NCI-H82 treated with DMSO at 0.1 percent for 48 hours (cell line): ENCODE results near the gene RSAD2.

ENCODE experiments used
- DNase-seq: peaks from one replicate; lab custom pipeline; 2025; ENCODE audit not compliant: unreplicated experiment; lab: John Stamatoyannopoulos, UW

RSAD2 gene

DNA sequence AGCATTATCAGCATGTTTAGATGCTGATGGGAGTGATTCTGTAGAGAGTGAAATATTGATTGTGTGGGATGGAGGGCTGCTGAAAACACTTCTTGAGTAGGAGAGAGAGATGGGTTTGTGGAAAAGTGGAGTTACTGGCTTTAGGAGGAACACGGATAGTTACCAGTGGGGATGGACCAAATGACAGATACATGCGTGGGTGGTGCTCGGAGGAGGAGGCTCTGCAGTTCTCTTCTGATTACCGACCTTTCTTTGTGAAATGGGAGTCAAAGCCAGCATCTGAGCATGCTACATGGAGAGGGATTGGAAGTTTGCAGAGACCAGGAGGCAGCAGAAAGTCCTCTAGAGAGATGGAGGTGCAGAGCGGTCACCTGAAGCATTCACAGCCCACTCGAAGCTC lies 65.9 kb downstream of the RSAD2 start:
- DNase-seq = no peak

DNA sequence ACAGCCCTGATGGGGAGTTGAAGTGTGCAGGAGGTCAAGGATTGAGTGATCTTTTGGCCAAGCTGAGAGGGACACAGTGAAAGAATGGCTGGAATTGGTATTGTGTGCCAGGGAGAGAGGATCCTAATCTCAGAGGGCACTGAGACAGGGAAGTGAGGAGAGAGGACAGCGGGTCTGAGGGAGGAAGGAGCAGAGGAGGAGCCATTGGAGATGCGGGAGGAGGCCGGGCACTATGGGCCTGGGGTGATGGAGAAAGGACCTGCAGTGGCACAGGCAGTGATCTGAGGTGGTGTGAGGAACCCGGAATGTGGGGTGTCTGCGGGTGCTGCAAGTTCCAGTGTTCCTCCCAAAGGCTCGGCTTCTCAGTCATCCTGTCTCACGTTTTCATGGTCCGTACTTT lies 66.4 kb downstream of the RSAD2 start:
- DNase-seq = no peak

DNA sequence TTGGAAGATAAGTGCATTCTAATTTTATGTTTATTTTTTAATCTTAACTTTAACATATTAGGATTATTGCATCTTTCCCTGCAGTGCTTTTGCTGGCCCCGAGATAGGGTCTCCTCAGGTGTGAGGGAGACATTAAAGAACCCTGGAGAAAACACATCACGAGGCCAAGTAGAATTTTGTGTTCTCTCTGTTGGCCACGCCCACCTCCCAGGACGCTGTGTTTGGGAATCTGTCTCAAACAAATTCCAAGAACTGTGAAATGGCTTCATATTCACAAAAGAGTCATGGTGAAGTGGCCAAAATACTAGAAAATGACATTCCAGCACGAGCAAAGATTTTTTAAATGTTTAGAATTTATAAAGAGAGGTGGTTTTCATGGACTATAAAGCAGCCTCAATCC lies 67.0 kb downstream of the RSAD2 start:
- DNase-seq = no peak

DNA sequence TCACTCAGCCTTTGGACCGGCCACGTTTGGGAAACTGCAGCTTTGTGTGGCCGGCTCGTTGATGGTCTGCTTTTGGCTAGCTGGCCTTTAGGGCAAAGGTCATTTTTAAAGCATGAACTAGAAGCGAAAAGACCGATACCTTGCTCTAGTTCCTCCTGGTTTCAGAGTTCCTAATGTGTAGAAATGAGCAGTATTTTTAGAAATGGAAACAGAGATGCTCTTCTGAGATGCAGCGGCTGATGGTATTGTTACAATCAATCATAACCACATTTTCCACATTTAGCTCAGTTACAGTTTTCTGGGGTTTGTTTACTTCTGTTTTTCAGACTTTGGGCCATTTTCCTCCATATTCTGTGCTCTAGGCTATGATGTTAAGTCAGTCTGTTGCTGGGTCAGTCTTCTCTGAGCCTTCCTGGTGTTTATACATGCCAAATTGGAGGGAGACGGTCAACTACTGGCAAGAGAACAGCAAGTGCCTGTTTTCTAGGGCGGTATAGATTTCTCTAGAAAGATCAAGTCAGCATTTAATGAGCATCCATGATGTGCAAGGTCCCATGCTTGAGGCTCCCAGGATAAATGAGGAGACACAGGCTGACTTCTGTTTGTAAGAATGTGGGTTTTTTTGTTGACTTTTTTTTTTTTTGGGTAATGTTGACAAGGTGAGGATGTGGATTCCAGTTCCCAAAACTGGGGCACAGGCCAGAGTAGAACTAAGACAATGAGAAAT lies 67.7 kb downstream of the RSAD2 start:
- DNase-seq = no peak

DNA sequence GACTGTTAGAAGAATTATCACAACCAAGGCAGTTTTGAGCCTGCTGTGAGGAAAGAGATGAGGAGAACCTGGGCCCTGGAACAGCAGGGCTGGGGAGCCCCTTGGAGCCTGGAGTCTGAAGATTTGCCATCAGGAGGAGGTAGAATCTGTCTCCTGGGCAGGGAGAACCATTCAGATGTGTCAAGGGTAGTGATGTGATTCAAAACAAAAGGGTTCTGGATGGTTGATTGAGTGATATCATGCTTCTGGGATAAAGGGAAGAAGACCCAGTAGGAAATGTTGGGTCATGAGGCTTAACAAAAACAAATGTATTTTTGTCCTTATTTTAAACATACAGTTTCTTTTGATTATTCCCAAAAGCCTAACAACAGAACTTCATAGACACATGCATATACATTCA lies 68.2 kb downstream of the RSAD2 start:
- no peak for DNase-seq

DNA sequence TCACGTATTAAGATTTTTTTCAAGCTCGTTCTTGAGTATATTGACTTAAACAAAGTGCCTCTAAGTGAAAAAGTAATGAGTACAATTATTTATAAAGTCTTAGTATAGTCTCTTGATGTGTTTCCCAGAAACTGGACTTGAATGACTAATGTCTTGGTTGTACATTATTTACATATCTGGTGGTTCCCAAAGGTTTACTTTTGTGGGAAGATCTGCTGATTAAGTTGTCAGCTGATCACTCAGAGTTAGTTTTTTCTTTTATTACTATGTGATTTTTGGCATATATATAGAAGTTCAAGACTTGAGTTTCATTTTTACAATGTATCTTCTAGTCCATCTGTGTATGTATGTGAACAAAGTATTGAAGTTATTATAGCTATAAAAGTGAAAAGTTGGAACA lies 69.1 kb downstream of the RSAD2 start:
- DNase-seq = no peak
